Right lobe of liver (tissue), 6 donors: Measurements from ENCODE around the gene AGTRAP. TPM values are rescaled to one million over a fixed set of nuclear protein-coding genes. Genes with fewer than 3 reads are reported as not detected.

Experiments
- ATAC-seq, 4 donors: fragments of 200-7000 bp; cut with Tn5 transposase; one replicate each; pipeline ENCODE4 v1.9.1; 2020; ENCODE audit warnings: mild to moderate bottlenecking in 4 of 4, moderate library complexity in 4 of 4
- DNase-seq, 3 donors: peaks; one replicate each; pipeline ENCODE4 v3.0.0-alpha.2; 2020
- H3K27ac ChIP-seq, 3 donors: fragments of 200-600 bp; one replicate each; pipeline ENCODE4 v1.8.0; 2022
- H3K27me3 ChIP-seq, 2 donors: fragments of 200-600 bp; one replicate each; pipeline ENCODE4 v1.8.0; 2022
- H3K36me3 ChIP-seq, 4 donors: fragments of 200-600 bp; sonication (generic) in 1 of 4; one replicate each; pipeline versions ENCODE4 v1.5.1 to v1.8.0; 2017 to 2022; ENCODE audit warnings: control low read depth in 1 of 4
- H3K4me1 ChIP-seq, 4 donors: fragments of 200-600 bp; sonication (generic) in 1 of 4; one replicate each; pipeline versions ENCODE4 v1.5.1 to v1.8.0; 2017 to 2022; ENCODE audit warnings: control low read depth in 1 of 4
- H3K4me3 ChIP-seq, 3 donors: fragments of 200-600 bp; one replicate each; pipeline ENCODE4 v1.8.0; 2022
- H3K9me3 ChIP-seq, 4 donors: fragments of 200-600 bp; sonication (generic) in 1 of 4; one replicate each; pipeline versions ENCODE4 v1.5.1 to v1.8.0; 2017 to 2022; ENCODE audit warnings: control low read depth in 1 of 4
- POLR2A ChIP-seq: fragments of 450-650 bp; IDR thresholded peaks from one replicate; pipeline ENCODE4 v1.6.1; 2017; ENCODE audit warnings: antibody characterized with exemption, mild to moderate bottlenecking
- WGBS: methylation state at CpG from one replicate; pipeline ENCODE4 v1.1.6; 2018; ENCODE audit warnings: low coverage, low lambda C conversion rate; ENCODE audit not compliant: insufficient coverage; ENCODE audit errors: missing lambda C conversion rate; 5-methylcytosine and 5-hydroxymethylcytosine counted together
- intact Hi-C, 2 donors: fragments of 100-400 bp; cut with DNase I; formaldehyde crosslinking; loops; one replicate each; pipeline versions ENCODE4 v1.11.2 to v1.14.1; 2022
- total RNA-seq, 6 experiments: library from RNA; depleted of rRNA in 2 of 6; stranded (reverse); fragments of >200 nt in 2 of 6; fragmentation: NEBNext Ultra II Directional in 3 of 6; extraction: Animal tissue kit (Norgen Biotek cat#: 25700) in 3 of 6; gene quantifications; one replicate each; pipeline versions ENCODE4 v1.1.0 to v1.2.4, GENCODE V29; 2016 to 2023
- TF ChIP-seq, protein P1 (sequence below), 4 donors: fragments of 200-600 bp in 3 of 4; fragments of 450-650 bp in 1 of 4; IDR thresholded peaks; one replicate each; pipeline versions ENCODE4 v1.5.1 to v1.8.0; 2016 to 2022; ENCODE audit warnings: antibody characterized with exemption in 4 of 4, mild to moderate bottlenecking in 2 of 4
- donor health status: DM: no; HTN: yes; CAD: no.
- donor health status: DM: no; HTN: no; CAD: no.
- donor health status: DM: no; HTN: no; CAD: no.
- donor health status: DM: no; HTN: yes; CAD: no.
- donor health status: DM: no; HTN: yes; CAD: no.

Gene AGTRAP
- total RNA-seq, 6 experiments from 2014 or later = 6.4 to 20.5 (median 11.4) TPM

DNA sequence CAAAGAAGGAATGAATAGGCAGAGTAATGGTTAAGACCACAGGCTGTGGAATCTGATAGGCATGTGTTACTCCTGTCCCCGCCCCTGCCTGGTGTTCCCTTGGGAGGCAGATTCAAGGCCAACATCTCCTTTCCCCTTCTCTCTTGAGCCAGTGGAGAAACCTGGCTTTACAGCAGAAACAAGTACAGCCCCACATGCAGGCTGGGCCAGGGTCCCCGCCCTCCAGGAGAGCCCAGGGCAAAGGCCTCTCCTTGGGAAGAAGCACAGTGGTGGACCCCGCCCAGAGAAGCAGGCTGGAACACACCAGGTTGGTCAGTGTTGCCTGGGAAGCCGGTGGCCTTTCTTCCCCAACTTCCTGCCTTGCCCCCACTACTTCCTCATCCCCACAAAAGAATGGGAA, 32.9 kb downstream of the AGTRAP start:
- intact Hi-C loops = no loop called here

GRCh38 chr1:11769274-11769673, 33.3 kb downstream of the AGTRAP start:
- 69% methylated on average over 4 of the region's 4 CpGs for WGBS
- no peaks in the 10 kb centered on the region for H3K4me1 ChIP-seq
- H3K27ac ChIP-seq = no peak overlapping the region
- no peak for DNase-seq
- no peaks in the 10 kb centered on the region for H3K9me3 ChIP-seq
- no peaks in the 10 kb centered on the region for H3K36me3 ChIP-seq
- TF ChIP-seq POLR2A = no peak
- TF ChIP-seq, protein P1, sequence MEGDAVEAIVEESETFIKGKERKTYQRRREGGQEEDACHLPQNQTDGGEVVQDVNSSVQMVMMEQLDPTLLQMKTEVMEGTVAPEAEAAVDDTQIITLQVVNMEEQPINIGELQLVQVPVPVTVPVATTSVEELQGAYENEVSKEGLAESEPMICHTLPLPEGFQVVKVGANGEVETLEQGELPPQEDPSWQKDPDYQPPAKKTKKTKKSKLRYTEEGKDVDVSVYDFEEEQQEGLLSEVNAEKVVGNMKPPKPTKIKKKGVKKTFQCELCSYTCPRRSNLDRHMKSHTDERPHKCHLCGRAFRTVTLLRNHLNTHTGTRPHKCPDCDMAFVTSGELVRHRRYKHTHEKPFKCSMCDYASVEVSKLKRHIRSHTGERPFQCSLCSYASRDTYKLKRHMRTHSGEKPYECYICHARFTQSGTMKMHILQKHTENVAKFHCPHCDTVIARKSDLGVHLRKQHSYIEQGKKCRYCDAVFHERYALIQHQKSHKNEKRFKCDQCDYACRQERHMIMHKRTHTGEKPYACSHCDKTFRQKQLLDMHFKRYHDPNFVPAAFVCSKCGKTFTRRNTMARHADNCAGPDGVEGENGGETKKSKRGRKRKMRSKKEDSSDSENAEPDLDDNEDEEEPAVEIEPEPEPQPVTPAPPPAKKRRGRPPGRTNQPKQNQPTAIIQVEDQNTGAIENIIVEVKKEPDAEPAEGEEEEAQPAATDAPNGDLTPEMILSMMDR (IDR thresholded peaks at IDR 0.05) = no peak
- intact Hi-C loops = no loop called here
- ATAC-seq = no peak
- H3K27me3 ChIP-seq = no peaks in the 10 kb centered on the region
- H3K4me3 ChIP-seq = no peak overlapping the region

More for the DNA sequence above, 32.9 kb downstream of the AGTRAP start:
- Histone ChIP-seq H3K27ac (no peak overlapping the region), H3K9me3 (no peaks in the 10 kb centered on the region), H3K36me3 (no peaks in the 10 kb centered on the region), H3K4me1 (no peaks in the 10 kb centered on the region), H3K27me3 (no peaks in the 10 kb centered on the region), H3K4me3 (no peak overlapping the region)
- ATAC-seq = no peak
- 73% methylated on average over 2 of the region's 4 CpGs for WGBS
- no peak for DNase-seq
- TF ChIP-seq, protein P1 (IDR thresholded peaks at IDR 0.05) = no peak
- no peak for TF ChIP-seq POLR2A

- H3K27ac ChIP-seq = no peak overlapping the region
- no peaks in the 10 kb centered on the region for H3K27me3 ChIP-seq
- no peak for TF ChIP-seq POLR2A
- TF ChIP-seq, protein P1 (IDR thresholded peaks at IDR 0.05) = no peak
- no peaks in the 10 kb centered on the region for H3K9me3 ChIP-seq
- H3K4me3 ChIP-seq = no peak overlapping the region
- ATAC-seq (no peak), DNase-seq (no peak)
- intact Hi-C loops = no loop called here
- no peaks in the 10 kb centered on the region for H3K36me3 ChIP-seq
- no peaks in the 10 kb centered on the region for H3K4me1 ChIP-seq
These were observed 34.1 kb downstream of the AGTRAP start for GRCh38 chr1:11770011-11770410.

GRCh38 chr1:11771481-11772043, 35.6 kb downstream of the AGTRAP start:
- no peak for DNase-seq
- Histone ChIP-seq H3K27ac (no peak overlapping the region), H3K27me3 (no peaks in the 10 kb centered on the region), H3K4me3 (no peak overlapping the region), H3K9me3 (no peaks in the 10 kb centered on the region), H3K4me1 (no peaks in the 10 kb centered on the region), H3K36me3 (no peaks in the 10 kb centered on the region)
- no peak for ATAC-seq
- no peak for TF ChIP-seq POLR2A
- TF ChIP-seq, protein P1 (IDR thresholded peaks at IDR 0.05) = no peak
- WGBS = 45% methylated on average over 3 of the region's 11 CpGs
- intact Hi-C loops = no loop called here

GRCh38 chr1:11772458-11772857, 36.5 kb downstream of the AGTRAP start:
- Histone ChIP-seq H3K27me3 (no peaks in the 10 kb centered on the region), H3K4me1 (peaks cover 0 to 8% (median 0%) of the 10 kb centered on the region in 4 donors), H3K27ac (no peak overlapping the region), H3K4me3 (no peak overlapping the region), H3K9me3 (no peaks in the 10 kb centered on the region), H3K36me3 (no peaks in the 10 kb centered on the region)
- TF ChIP-seq, protein P1 (IDR thresholded peaks at IDR 0.05) = no peak
- TF ChIP-seq POLR2A = no peak
- 51% methylated on average over 3 of the region's 5 CpGs for WGBS
- ATAC-seq = no peak
- DNase-seq = no peak
- intact Hi-C loops = no loop called here
